Suprapubic skin (tissue), 4 donors: ENCODE measurements around the gene PCA3. TPM values are rescaled to one million over a fixed set of nuclear protein-coding genes. Genes with fewer than 3 reads are reported as not detected.

Experiments used
- DNase-seq, 2 donors: peaks; one replicate each; pipeline ENCODE4 v3.0.0-alpha.2; 2019; ENCODE audit warnings: low spot score in 2 of 2
- H3K27ac ChIP-seq: fragments of 200-600 bp; sonication (generic); one replicate; pipeline ENCODE4 v1.5.1; 2019
- H3K27me3 ChIP-seq: fragments of 200-600 bp; sonication (generic); one replicate; pipeline ENCODE4 v1.5.1; 2019
- H3K36me3 ChIP-seq: fragments of 200-600 bp; sonication (generic); one replicate; pipeline ENCODE4 v1.5.1; 2019
- H3K4me1 ChIP-seq: fragments of 200-600 bp; sonication (generic); one replicate; pipeline ENCODE4 v1.5.1; 2019
- H3K4me3 ChIP-seq: fragments of 200-600 bp; sonication (generic); one replicate; pipeline ENCODE4 v1.5.1; 2019; ENCODE audit warnings: mild to moderate bottlenecking
- H3K9me3 ChIP-seq: fragments of 200-600 bp; sonication (generic); one replicate; pipeline ENCODE4 v1.5.1; 2019
- EP300 ChIP-seq: sonication (generic); formaldehyde crosslinking; IDR thresholded peaks from one replicate; pipeline ENCODE4 v1.6.1; 2017; ENCODE audit warnings: antibody characterized with exemption
- POLR2A ChIP-seq, 2 donors: fragments of 450-650 bp; IDR thresholded peaks; one replicate each; pipeline ENCODE4 v1.6.1; 2017; ENCODE audit warnings: antibody characterized with exemption in 2 of 2, mild to moderate bottlenecking in 2 of 2, moderate library complexity in 2 of 2
- POLR2AphosphoS5 ChIP-seq, 3 donors: sonication (generic); formaldehyde crosslinking; IDR thresholded peaks; one replicate each; pipeline ENCODE4 v1.6.1; 2017; ENCODE audit warnings: antibody characterized with exemption in 3 of 3
- WGBS: methylation state at CpG from one replicate; pipeline ENCODE4 v1.1.5; 2018; 5-methylcytosine and 5-hydroxymethylcytosine counted together
- total RNA-seq, 4 donors: library from RNA; depleted of rRNA; stranded (reverse); fragments of >200 nt; gene quantifications; one replicate each; pipeline ENCODE4 v1.1.0, GENCODE V29; 2016
- TF ChIP-seq, protein P1 (sequence below), 2 donors: fragments of 200-600 bp in 1 of 2; fragments of 450-650 bp in 1 of 2; sonication (generic) in 1 of 2; IDR thresholded peaks; one replicate each; pipeline ENCODE4 v1.5.1; 2016 to 2019; ENCODE audit warnings: antibody characterized with exemption in 2 of 2, mild to moderate bottlenecking in 1 of 2, moderate library complexity in 1 of 2

Gene PCA3
- total RNA-seq, 4 donors from 2014 or later, result 0.25 TPM; not detected in 3

DNA sequence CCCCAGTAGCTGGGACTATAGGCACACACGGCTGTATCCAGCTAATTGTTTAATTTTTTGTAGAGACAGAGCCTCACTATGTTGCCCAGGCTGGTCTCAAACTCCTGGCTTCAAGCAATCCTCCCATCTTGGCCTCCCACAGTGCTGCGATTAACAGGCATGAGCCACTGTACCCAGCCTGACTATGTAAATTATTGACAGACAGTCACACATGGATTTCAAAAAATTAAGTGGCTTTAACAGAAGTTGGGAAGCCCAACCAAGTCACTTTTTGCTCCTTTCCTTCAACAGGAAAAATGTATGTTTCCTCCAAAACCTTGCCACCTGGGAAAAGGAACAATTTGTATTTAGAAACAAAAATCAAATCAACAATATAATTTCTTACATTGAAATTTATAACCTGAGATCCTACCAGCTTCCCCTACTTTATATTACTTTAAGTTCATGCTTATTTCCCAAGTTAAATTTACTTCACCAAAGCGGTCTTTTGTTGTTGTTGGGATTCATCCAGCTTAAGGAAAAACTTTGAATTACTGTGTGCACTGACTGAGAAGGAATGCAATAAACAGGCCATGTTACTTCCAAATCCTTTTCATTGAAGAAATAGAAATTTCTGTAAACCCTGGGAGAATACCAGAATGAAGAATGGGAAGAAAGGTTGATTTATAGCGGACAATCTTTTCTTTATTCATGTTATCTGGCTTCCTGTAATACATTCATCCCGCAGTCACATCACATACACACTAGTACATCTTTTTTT is 8.6 kb downstream of the PCA3 start:
- no peaks in the 10 kb centered on the region for H3K36me3 ChIP-seq

DNA sequence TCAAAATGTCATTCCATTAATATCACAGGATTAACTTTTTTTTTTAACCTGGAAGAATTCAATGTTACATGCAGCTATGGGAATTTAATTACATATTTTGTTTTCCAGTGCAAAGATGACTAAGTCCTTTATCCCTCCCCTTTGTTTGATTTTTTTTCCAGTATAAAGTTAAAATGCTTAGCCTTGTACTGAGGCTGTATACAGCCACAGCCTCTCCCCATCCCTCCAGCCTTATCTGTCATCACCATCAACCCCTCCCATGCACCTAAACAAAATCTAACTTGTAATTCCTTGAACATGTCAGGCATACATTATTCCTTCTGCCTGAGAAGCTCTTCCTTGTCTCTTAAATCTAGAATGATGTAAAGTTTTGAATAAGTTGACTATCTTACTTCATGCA is 20.6 kb downstream of the PCA3 start:
- Histone ChIP-seq H3K27ac (no peak overlapping the region), H3K9me3 (no peaks in the 10 kb centered on the region), H3K36me3 (no peaks in the 10 kb centered on the region), H3K27me3 (no peaks in the 10 kb centered on the region), H3K4me3 (no peak overlapping the region), H3K4me1 (no peaks in the 10 kb centered on the region)
- TF ChIP-seq POLR2AphosphoS5 (IDR thresholded peaks at IDR 0.05), result no peak
- TF ChIP-seq, protein P1, sequence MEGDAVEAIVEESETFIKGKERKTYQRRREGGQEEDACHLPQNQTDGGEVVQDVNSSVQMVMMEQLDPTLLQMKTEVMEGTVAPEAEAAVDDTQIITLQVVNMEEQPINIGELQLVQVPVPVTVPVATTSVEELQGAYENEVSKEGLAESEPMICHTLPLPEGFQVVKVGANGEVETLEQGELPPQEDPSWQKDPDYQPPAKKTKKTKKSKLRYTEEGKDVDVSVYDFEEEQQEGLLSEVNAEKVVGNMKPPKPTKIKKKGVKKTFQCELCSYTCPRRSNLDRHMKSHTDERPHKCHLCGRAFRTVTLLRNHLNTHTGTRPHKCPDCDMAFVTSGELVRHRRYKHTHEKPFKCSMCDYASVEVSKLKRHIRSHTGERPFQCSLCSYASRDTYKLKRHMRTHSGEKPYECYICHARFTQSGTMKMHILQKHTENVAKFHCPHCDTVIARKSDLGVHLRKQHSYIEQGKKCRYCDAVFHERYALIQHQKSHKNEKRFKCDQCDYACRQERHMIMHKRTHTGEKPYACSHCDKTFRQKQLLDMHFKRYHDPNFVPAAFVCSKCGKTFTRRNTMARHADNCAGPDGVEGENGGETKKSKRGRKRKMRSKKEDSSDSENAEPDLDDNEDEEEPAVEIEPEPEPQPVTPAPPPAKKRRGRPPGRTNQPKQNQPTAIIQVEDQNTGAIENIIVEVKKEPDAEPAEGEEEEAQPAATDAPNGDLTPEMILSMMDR (IDR thresholded peaks at IDR 0.05), result no peak
- no peak for TF ChIP-seq POLR2A (IDR thresholded peaks at IDR 0.05)
- no peak for TF ChIP-seq EP300
- DNase-seq, result no peak

More for the DNA sequence above, 8.6 kb downstream of the PCA3 start:
- no peaks in the 10 kb centered on the region for H3K27me3 ChIP-seq
- H3K9me3 ChIP-seq, result no peaks in the 10 kb centered on the region
- H3K27ac ChIP-seq, result no peak overlapping the region
- DNase-seq, result no peak
- H3K4me1 ChIP-seq, result no peaks in the 10 kb centered on the region
- 60% methylated on average over 5 of the region's 5 CpGs for WGBS
- H3K4me3 ChIP-seq, result no peak overlapping the region
- no peak for TF ChIP-seq EP300
- no peak for TF ChIP-seq POLR2AphosphoS5 (IDR thresholded peaks at IDR 0.05)
- TF ChIP-seq, protein P1 (IDR thresholded peaks at IDR 0.05), result no peak
- TF ChIP-seq POLR2A (IDR thresholded peaks at IDR 0.05), result no peak

DNA sequence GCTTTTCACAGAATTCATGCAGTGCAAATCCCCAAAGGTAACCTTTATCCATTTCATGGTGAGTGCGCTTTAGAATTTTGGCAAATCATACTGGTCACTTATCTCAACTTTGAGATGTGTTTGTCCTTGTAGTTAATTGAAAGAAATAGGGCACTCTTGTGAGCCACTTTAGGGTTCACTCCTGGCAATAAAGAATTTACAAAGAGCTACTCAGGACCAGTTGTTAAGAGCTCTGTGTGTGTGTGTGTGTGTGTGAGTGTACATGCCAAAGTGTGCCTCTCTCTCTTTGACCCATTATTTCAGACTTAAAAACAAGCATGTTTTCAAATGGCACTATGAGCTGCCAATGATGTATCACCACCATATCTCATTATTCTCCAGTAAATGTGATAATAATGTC is 21.3 kb downstream of the PCA3 start:
- 100% methylated on average over 1 of the region's 1 CpG for WGBS
- Histone ChIP-seq H3K36me3 (no peaks in the 10 kb centered on the region), H3K27me3 (no peaks in the 10 kb centered on the region), H3K4me3 (no peak overlapping the region), H3K4me1 (no peaks in the 10 kb centered on the region), H3K27ac (no peak overlapping the region), H3K9me3 (no peaks in the 10 kb centered on the region)
- TF ChIP-seq, protein P1 (IDR thresholded peaks at IDR 0.05), result no peak
- TF ChIP-seq POLR2AphosphoS5 (IDR thresholded peaks at IDR 0.05) (no peak), POLR2A (IDR thresholded peaks at IDR 0.05) (no peak), EP300 (no peak)
- no peak for DNase-seq

DNA sequence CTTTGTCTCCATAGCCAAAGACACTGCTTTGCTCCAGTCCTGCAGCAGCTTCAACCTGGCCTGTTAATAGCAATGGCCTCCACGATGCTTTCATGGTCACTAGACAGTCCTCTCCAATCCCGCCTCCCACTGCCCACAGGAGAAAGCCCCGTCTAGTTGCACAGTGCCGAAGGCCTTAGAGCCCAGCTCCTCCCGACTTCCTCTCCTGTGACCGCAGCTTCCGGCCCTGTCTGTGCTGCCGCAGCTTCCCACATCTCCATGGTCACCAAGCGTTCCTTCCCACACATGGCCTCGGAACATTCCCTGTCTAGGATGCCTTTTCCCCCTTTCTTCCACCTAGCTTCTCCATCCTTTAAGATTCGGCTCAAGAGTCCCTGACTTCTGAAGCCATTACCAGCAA is 23.4 kb downstream of the PCA3 start:
- H3K4me1 ChIP-seq, result no peaks in the 10 kb centered on the region
- no peaks in the 10 kb centered on the region for H3K36me3 ChIP-seq
- no peaks in the 10 kb centered on the region for H3K27me3 ChIP-seq
- no peak overlapping the region for H3K4me3 ChIP-seq
- 87% methylated on average over 11 of the region's 11 CpGs for WGBS
- H3K9me3 ChIP-seq, result no peaks in the 10 kb centered on the region
- TF ChIP-seq POLR2A (IDR thresholded peaks at IDR 0.05), result no peak
- TF ChIP-seq, protein P1 (IDR thresholded peaks at IDR 0.05), result no peak
- TF ChIP-seq EP300, result no peak
- TF ChIP-seq POLR2AphosphoS5 (IDR thresholded peaks at IDR 0.05), result no peak
- no peak for DNase-seq
- no peak overlapping the region for H3K27ac ChIP-seq

DNA sequence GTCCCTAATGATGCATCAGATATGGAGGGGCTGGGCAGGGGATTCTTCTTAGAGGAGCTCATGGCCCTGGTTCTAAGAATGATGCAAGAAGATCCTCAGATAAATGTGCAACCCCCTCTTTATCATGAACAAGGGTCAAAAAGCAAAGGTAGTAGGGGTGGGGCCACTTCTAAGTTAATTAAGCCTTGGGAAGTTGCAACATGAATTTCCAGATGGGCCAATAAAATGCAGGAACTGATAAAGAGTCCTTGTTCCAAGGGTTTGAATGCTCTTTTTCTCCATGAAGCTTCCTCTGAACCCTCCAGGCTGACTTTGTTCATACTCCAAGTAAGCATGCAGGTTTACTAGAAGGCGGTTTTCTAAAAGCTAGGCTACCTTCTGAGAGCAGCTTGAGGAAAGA is 25.6 kb downstream of the PCA3 start:
- no peak for TF ChIP-seq POLR2A (IDR thresholded peaks at IDR 0.05)
- TF ChIP-seq, protein P1 (IDR thresholded peaks at IDR 0.05), result no peak
- no peak for TF ChIP-seq EP300
- no peak for TF ChIP-seq POLR2AphosphoS5 (IDR thresholded peaks at IDR 0.05)
- Histone ChIP-seq H3K9me3 (no peaks in the 10 kb centered on the region), H3K27ac (no peak overlapping the region), H3K36me3 (no peaks in the 10 kb centered on the region), H3K4me3 (no peak overlapping the region), H3K27me3 (no peaks in the 10 kb centered on the region), H3K4me1 (no peaks in the 10 kb centered on the region)
- WGBS, result 68% methylated on average over 1 of the region's 1 CpG
- DNase-seq, result no peak
